Measurements from ENCODE around the gene PRSS38. TPM values are rescaled to one million over a fixed set of nuclear protein-coding genes. Genes with fewer than 3 reads are reported as not detected.

The PRSS38 gene
- polyA plus RNA-seq, 3 donors, result not detected

DNA sequence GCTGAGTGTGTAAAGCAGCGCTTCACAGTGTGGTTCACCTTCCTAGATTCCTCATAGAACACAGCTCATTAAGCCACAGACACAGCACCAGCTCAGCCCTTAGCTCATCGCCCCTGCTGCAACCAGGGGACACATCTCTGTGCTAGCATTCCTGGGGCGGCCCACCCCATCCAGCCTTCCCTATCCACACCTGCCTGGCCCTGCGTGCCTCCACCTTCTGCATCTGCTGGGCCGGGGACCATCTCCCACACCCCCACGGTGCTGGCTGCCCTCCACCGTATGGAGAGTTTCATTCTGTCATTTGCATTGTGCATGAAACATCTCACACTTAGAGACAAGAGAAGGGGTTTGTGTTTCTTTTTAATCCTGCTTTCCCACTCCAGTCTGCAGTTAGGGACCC lies 35.8 kb upstream of the PRSS38 start:
- Mint-ChIP-seq H3K27me3 (ENCODE audit: low read depth in 3 of 3) (peaks cover 0 to 7% (median 2%) of the 10 kb centered on the region in 3 donors), H3K4me1 (no peaks in the 10 kb centered on the region), H3K36me3 (peaks cover 15 to 19% of the 10 kb centered on the region in 2 donors), H3K27ac (no peak overlapping the region), H3K4me3 (no peak overlapping the region), H3K9me3 (no peaks in the 10 kb centered on the region)
- H3K27me3 ChIP-seq (ENCODE audit: control insufficient read depth in 2 of 2, insufficient read depth in 2 of 2, low read length in 2 of 2), result no peaks in the 10 kb centered on the region
- H3K36me3 ChIP-seq (replicated peaks in 1 of 2; ENCODE audit: control insufficient read depth in 1 of 2, insufficient read depth in 2 of 2, low read length in 2 of 2), result peaks cover 14 to 20% of the 10 kb centered on the region in 2 donors
- no peaks in the 10 kb centered on the region for H4K20me1 ChIP-seq (ENCODE audit: insufficient read depth, low read length)
- H3K4me1 ChIP-seq (ENCODE audit: control insufficient read depth in 1 of 2, insufficient read depth in 2 of 2, low read length in 2 of 2), result no peaks in the 10 kb centered on the region
- no peak overlapping the region for H3K27ac ChIP-seq (ENCODE audit: low read depth in 1 of 2, low read length in 2 of 2)
- TF ChIP-seq, protein P1, sequence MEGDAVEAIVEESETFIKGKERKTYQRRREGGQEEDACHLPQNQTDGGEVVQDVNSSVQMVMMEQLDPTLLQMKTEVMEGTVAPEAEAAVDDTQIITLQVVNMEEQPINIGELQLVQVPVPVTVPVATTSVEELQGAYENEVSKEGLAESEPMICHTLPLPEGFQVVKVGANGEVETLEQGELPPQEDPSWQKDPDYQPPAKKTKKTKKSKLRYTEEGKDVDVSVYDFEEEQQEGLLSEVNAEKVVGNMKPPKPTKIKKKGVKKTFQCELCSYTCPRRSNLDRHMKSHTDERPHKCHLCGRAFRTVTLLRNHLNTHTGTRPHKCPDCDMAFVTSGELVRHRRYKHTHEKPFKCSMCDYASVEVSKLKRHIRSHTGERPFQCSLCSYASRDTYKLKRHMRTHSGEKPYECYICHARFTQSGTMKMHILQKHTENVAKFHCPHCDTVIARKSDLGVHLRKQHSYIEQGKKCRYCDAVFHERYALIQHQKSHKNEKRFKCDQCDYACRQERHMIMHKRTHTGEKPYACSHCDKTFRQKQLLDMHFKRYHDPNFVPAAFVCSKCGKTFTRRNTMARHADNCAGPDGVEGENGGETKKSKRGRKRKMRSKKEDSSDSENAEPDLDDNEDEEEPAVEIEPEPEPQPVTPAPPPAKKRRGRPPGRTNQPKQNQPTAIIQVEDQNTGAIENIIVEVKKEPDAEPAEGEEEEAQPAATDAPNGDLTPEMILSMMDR (IDR thresholded peaks at IDR 0.05), result no peak
- no peak overlapping the region for H3K4me2 ChIP-seq (replicated peaks; ENCODE audit: extremely low read depth, low read length, poor library complexity, severe bottlenecking)
- 98% methylated on average over 6 of the region's 7 CpGs for WGBS (ENCODE audit: insufficient coverage)
- no peak overlapping the region for H3K4me3 ChIP-seq (replicated peaks in 1 of 3; ENCODE audit: low read depth in 2 of 3, low read length in 3 of 3)
- no peak overlapping the region for H3K9ac ChIP-seq (ENCODE audit: insufficient read depth, low read length, poor library complexity, severe bottlenecking)
- intact Hi-C loops (cut with micrococcal nuclease), result no loop called here
- no peak for DNase-seq
- H3K79me2 ChIP-seq (ENCODE audit: insufficient read depth, low read length), result no peaks in the 10 kb centered on the region
- H3K9me3 ChIP-seq (replicated peaks in 1 of 2; ENCODE audit: control insufficient read depth in 1 of 2, insufficient read depth in 1 of 2, low read length in 2 of 2), result no peaks in the 10 kb centered on the region
- H2AFZ ChIP-seq (ENCODE audit: insufficient read depth, low read depth, low read length, poor library complexity, severe bottlenecking), result no peak overlapping the region

DNA sequence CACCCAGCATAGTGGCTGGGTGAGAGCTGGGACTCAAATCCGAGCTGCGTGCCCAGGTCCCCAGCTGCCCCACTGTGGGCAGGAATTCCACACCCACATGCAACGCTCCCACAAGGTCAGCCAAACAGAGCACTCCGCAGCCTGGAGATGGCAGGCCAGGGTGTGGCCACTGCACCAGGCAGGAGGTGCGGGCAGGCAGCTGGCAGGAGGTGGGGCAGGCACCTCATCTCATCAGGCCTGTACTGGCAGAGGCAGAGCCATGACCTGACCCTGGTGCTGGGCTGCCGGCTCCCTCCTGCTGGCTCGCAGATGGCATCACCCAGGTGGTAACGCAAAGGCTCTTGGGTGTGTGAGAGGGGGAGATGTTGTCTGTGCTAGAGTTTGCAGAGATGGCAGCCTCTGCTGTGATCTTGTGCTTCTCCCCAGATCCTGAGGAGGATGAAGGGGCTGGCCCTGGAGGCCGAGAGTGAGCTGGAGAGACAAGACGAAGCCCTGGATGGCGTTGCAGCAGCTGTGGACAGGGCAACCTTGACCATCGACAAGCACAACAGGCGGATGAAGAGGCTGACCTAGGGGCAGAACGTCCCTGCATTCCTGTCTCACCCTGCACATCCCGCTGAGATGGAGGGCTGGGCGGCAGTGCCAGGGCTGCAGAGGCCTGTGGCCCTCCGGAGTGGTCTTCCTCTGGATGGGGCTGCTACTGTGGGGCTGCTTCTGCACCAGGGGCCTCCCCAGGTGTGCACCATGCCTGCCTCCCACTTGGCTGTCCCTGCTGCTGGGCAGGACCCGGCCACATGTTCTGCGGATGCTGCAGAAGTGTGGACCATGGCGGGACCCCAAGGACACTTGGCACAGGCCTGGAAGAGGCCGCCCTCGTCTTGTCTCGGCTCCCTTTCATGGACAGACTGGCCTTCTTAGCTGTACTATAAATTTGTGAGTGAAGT lies 35.1 kb upstream of the PRSS38 start:
- peaks cover 2 to 3% of the 10 kb centered on the region in 2 donors for H3K27me3 ChIP-seq (ENCODE audit: control insufficient read depth in 2 of 2, insufficient read depth in 2 of 2, low read length in 2 of 2)
- Mint-ChIP-seq H3K27me3 (ENCODE audit: low read depth in 3 of 3) (peaks cover 7 to 12% (median 9%) of the 10 kb centered on the region in 3 donors), H3K27ac (no peak overlapping the region), H3K36me3 (peaks cover 15 to 18% of the 10 kb centered on the region in 2 donors), H3K9me3 (peaks cover 0 to under 1% (median 0%) of the 10 kb centered on the region in 7 donors), H3K4me3 (no peak overlapping the region), H3K4me1 (no peaks in the 10 kb centered on the region)
- WGBS (ENCODE audit: insufficient coverage), result 88% methylated on average over 17 of the region's 23 CpGs
- no peak overlapping the region for H3K27ac ChIP-seq (ENCODE audit: low read depth in 1 of 2, low read length in 2 of 2)
- H3K4me3 ChIP-seq (replicated peaks in 1 of 3; ENCODE audit: low read depth in 2 of 3, low read length in 3 of 3), result no peak overlapping the region
- intact Hi-C loops (cut with micrococcal nuclease), result no loop called here
- no peak for DNase-seq
- TF ChIP-seq, protein P1 (IDR thresholded peaks at IDR 0.05), result no peak
- no peaks in the 10 kb centered on the region for H3K4me1 ChIP-seq (ENCODE audit: control insufficient read depth in 1 of 2, insufficient read depth in 2 of 2, low read length in 2 of 2)
- no peaks in the 10 kb centered on the region for H4K20me1 ChIP-seq (ENCODE audit: insufficient read depth, low read length)
- H3K9ac ChIP-seq (ENCODE audit: insufficient read depth, low read length, poor library complexity, severe bottlenecking), result no peak overlapping the region
- peaks cover 12 to 19% of the 10 kb centered on the region in 2 donors for H3K36me3 ChIP-seq (replicated peaks in 1 of 2; ENCODE audit: control insufficient read depth in 1 of 2, insufficient read depth in 2 of 2, low read length in 2 of 2)
- no peaks in the 10 kb centered on the region for H3K9me3 ChIP-seq (replicated peaks in 1 of 2; ENCODE audit: control insufficient read depth in 1 of 2, insufficient read depth in 1 of 2, low read length in 2 of 2)
- H3K4me2 ChIP-seq (replicated peaks; ENCODE audit: extremely low read depth, low read length, poor library complexity, severe bottlenecking), result no peak overlapping the region
- H3K79me2 ChIP-seq (ENCODE audit: insufficient read depth, low read length), result no peaks in the 10 kb centered on the region
- H2AFZ ChIP-seq (ENCODE audit: insufficient read depth, low read depth, low read length, poor library complexity, severe bottlenecking), result no peak overlapping the region

Measured in CD14-positive monocyte (primary cell).